GM23338 (cell line): ENCODE results near the gene ST6GALNAC4. TPM values are rescaled to one million over a fixed set of nuclear protein-coding genes. Genes with fewer than 3 reads are reported as not detected.
A peak's percentile ranks its signal among the peaks of the same experiment; 100 is the strongest.

Experiments
- ATAC-seq: fragments of 200-7000 bp; cut with Tn5 transposase; 3 replicates; pipeline ENCODE4 v1.9.1; 2020
- DNase-seq: peaks from one replicate; pipeline ENCODE4 v3.0.0-alpha.2; 2015; ENCODE audit warnings: low spot score
- H2AFZ ChIP-seq: fragments of 200-600 bp; sonication (generic); 2 replicates; pipeline ENCODE4 v1.8.0; 2016; ENCODE audit warnings: antibody characterized with exemption, mild to moderate bottlenecking, moderate library complexity
- H3F3A ChIP-seq: fragments of 200-600 bp; sonication (generic); replicated peaks from 2 replicates; pipeline ENCODE4 v1.8.0; 2017; ENCODE audit warnings: antibody characterized with exemption, mixed run types, low read depth
- H3K27ac ChIP-seq: fragments of 200-600 bp; sonication (generic); 2 replicates; pipeline ENCODE4 v1.6.1; 2016; ENCODE audit warnings: low read depth
- H3K27me3 ChIP-seq: fragments of 200-600 bp; sonication (generic); 2 replicates; pipeline ENCODE4 v1.8.0; 2016; ENCODE audit warnings: mild to moderate bottlenecking, mixed run types, moderate library complexity; ENCODE audit not compliant: insufficient read depth
- H3K36me3 ChIP-seq: fragments of 200-600 bp; sonication (generic); 2 replicates; pipeline ENCODE4 v1.8.0; 2016; ENCODE audit warnings: mild to moderate bottlenecking; ENCODE audit not compliant: insufficient read depth
- H3K4me1 ChIP-seq: fragments of 200-600 bp; sonication (generic); 2 replicates; pipeline ENCODE4 v1.8.0; 2016; ENCODE audit warnings: mild to moderate bottlenecking, moderate library complexity; ENCODE audit not compliant: insufficient read depth
- H3K4me2 ChIP-seq: fragments of 200-600 bp; sonication (generic); 2 replicates; pipeline ENCODE4 v1.7.1; 2017; ENCODE audit warnings: mixed run types
- H3K4me3 ChIP-seq: fragments of 200-600 bp; sonication (generic); 2 replicates; pipeline ENCODE4 v1.6.1; 2016; ENCODE audit warnings: mixed run types
- H3K79me2 ChIP-seq: fragments of 200-600 bp; sonication (generic); replicated peaks from 2 replicates; pipeline ENCODE4 v1.8.0; 2017; ENCODE audit warnings: mild to moderate bottlenecking; ENCODE audit not compliant: insufficient read depth
- H3K9me2 ChIP-seq: fragments of 200-600 bp; sonication (generic); 2 replicates; pipeline ENCODE4 v1.8.0; 2017; ENCODE audit not compliant: insufficient read depth
- H4K20me1 ChIP-seq: fragments of 200-600 bp; sonication (generic); replicated peaks from 2 replicates; pipeline ENCODE4 v1.8.0; 2017; ENCODE audit warnings: mild to moderate bottlenecking; ENCODE audit not compliant: insufficient read depth
- H3K27ac Mint-ChIP-seq: 2 replicates; pipeline ENCODE4 v1.8.0; 2020; ENCODE audit warnings: inconsistent platforms, mild to moderate bottlenecking, moderate library complexity, mixed read lengths
- H3K27me3 Mint-ChIP-seq: 3 replicates; pipeline ENCODE4 v1.8.0; 2022; ENCODE audit warnings: low read depth, mild to moderate bottlenecking, moderate library complexity, mixed read lengths, inconsistent platforms; ENCODE audit not compliant: insufficient read depth, poor library complexity
- H3K36me3 Mint-ChIP-seq: 3 replicates; pipeline ENCODE4 v1.8.0; 2021; ENCODE audit warnings: low read depth, mild to moderate bottlenecking, inconsistent platforms, moderate library complexity, mixed read lengths
- H3K4me1 Mint-ChIP-seq: 3 replicates; pipeline ENCODE4 v1.8.0; 2020; ENCODE audit warnings: mild to moderate bottlenecking, inconsistent platforms, mixed read lengths
- H3K4me3 Mint-ChIP-seq: 3 replicates; pipeline ENCODE4 v1.8.0; 2021; ENCODE audit warnings: moderate library complexity, mild to moderate bottlenecking, inconsistent platforms, mixed read lengths
- H3K9me3 Mint-ChIP-seq: 3 replicates; pipeline ENCODE4 v1.8.0; 2020; ENCODE audit warnings: moderate library complexity, mild to moderate bottlenecking, inconsistent platforms, mixed read lengths
- CREB1 ChIP-seq: fragments of 250-450 bp; sonication (Bioruptor Pico); IDR thresholded peaks from 2 replicates; pipeline ENCODE4 v1.5.0; 2020; ENCODE audit warnings: low read depth, mild to moderate bottlenecking, moderate library complexity
- EZH2phosphoT487 ChIP-seq: fragments of 200-600 bp; sonication (generic); IDR thresholded peaks from one replicate; pipeline ENCODE4 v1.8.1; 2018; ENCODE audit warnings: antibody characterized with exemption; ENCODE audit not compliant: unreplicated experiment
- NANOG ChIP-seq: IDR thresholded peaks from 2 replicates; pipeline ENCODE4 v1.6.1; 2016; ENCODE audit warnings: antibody characterized with exemption, borderline replicate concordance
- POLR2AphosphoS5 ChIP-seq: IDR thresholded peaks from 2 replicates; pipeline ENCODE4 v1.6.1; 2016; ENCODE audit warnings: antibody characterized with exemption, low read depth
- ZNF331 ChIP-seq: fragments of 250-450 bp; sonication (Bioruptor Pico); IDR thresholded peaks from 2 replicates; pipeline ENCODE4 v1.5.0; 2020; ENCODE audit warnings: low read depth, mild to moderate bottlenecking, moderate library complexity
- polyA plus RNA-seq: library from polyadenylated mRNA; unstranded; fragments of >200 nt; fragmentation: Nextera tagmentation; extraction: Ambion mirVana; gene quantifications from 2 replicates; pipeline ENCODE4 v1.2.1, GENCODE V29; 2016
- total RNA-seq: library from RNA; depleted of rRNA; stranded (reverse); fragments of >200 nt; shearing (Covaris generic); gene quantifications from 2 replicates; pipeline ENCODE4 v1.2.3, GENCODE V29; 2014
- TF ChIP-seq, protein P1 (sequence below): IDR thresholded peaks from 2 replicates; pipeline ENCODE4 v1.6.1; 2016; ENCODE audit warnings: antibody characterized with exemption
- TF ChIP-seq, protein P2 (sequence below): IDR thresholded peaks from one replicate; pipeline ENCODE4 v1.6.1; 2018; ENCODE audit warnings: antibody characterized with exemption; ENCODE audit not compliant: unreplicated experiment
- TF ChIP-seq, protein P3 (sequence below): fragments of 250-450 bp; sonication (Bioruptor Pico); IDR thresholded peaks from 2 replicates; pipeline ENCODE4 v1.5.0; 2020; ENCODE audit warnings: mild to moderate bottlenecking, moderate library complexity

ST6GALNAC4 gene
- total and polyA plus RNA-seq, 2 experiments from 2014 or later: 8.1 to 35.3 TPM

DNA sequence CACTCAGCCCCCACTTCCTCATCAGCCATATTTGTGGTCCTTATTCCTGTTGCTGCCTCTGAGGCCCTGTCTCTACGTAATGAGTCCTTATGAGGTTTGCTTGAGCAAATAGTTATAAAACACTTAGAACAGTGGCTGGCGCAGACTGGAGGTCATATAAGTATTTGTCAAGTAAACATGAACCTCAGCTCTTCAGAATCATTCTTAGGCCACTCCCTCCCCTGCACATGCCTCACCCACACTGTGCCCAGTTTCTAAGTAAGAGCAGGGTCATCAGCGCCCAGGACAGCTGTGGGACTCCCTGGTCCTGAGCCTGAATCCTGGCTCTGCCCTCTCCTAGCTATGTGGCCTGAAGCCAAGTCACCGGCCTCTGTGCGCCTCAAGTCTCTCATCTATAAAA lies 4.0 kb downstream of the ST6GALNAC4 start:
- Histone ChIP-seq H3K27me3 (0 out of 2 replicates have a peak, but pooled peaks cover 7% of the 10 kb centered on the region), H3K4me2 (no peak overlapping the region), H3K27ac (no peak overlapping the region), H3K36me3 (no peaks in the 10 kb centered on the region), H3K9me2 (no peaks in the 10 kb centered on the region), H3F3A (peaks cover 12% of the 10 kb centered on the region; the same call in 1 of the 2 replicates), H3K4me1 (peaks cover 8% of the 10 kb centered on the region; the same call in 1 of the 2 replicates), H3K79me2 (no peaks in the 10 kb centered on the region), H3K4me3 (no peak overlapping the region), H2AFZ (no peak overlapping the region), H4K20me1 (peaks cover 5% of the 10 kb centered on the region)
- TF ChIP-seq ZNF331 (CRISPR knock-in tag) (no peak), EZH2phosphoT487 (no peak), NANOG (no peak), CREB1 (CRISPR knock-in tag) (no peak), POLR2AphosphoS5 (no peak)
- TF ChIP-seq, protein P1, sequence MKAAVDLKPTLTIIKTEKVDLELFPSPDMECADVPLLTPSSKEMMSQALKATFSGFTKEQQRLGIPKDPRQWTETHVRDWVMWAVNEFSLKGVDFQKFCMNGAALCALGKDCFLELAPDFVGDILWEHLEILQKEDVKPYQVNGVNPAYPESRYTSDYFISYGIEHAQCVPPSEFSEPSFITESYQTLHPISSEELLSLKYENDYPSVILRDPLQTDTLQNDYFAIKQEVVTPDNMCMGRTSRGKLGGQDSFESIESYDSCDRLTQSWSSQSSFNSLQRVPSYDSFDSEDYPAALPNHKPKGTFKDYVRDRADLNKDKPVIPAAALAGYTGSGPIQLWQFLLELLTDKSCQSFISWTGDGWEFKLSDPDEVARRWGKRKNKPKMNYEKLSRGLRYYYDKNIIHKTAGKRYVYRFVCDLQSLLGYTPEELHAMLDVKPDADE: no peak
- TF ChIP-seq, protein P2, sequence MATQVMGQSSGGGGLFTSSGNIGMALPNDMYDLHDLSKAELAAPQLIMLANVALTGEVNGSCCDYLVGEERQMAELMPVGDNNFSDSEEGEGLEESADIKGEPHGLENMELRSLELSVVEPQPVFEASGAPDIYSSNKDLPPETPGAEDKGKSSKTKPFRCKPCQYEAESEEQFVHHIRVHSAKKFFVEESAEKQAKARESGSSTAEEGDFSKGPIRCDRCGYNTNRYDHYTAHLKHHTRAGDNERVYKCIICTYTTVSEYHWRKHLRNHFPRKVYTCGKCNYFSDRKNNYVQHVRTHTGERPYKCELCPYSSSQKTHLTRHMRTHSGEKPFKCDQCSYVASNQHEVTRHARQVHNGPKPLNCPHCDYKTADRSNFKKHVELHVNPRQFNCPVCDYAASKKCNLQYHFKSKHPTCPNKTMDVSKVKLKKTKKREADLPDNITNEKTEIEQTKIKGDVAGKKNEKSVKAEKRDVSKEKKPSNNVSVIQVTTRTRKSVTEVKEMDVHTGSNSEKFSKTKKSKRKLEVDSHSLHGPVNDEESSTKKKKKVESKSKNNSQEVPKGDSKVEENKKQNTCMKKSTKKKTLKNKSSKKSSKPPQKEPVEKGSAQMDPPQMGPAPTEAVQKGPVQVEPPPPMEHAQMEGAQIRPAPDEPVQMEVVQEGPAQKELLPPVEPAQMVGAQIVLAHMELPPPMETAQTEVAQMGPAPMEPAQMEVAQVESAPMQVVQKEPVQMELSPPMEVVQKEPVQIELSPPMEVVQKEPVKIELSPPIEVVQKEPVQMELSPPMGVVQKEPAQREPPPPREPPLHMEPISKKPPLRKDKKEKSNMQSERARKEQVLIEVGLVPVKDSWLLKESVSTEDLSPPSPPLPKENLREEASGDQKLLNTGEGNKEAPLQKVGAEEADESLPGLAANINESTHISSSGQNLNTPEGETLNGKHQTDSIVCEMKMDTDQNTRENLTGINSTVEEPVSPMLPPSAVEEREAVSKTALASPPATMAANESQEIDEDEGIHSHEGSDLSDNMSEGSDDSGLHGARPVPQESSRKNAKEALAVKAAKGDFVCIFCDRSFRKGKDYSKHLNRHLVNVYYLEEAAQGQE: no peak
- TF ChIP-seq, protein P3, sequence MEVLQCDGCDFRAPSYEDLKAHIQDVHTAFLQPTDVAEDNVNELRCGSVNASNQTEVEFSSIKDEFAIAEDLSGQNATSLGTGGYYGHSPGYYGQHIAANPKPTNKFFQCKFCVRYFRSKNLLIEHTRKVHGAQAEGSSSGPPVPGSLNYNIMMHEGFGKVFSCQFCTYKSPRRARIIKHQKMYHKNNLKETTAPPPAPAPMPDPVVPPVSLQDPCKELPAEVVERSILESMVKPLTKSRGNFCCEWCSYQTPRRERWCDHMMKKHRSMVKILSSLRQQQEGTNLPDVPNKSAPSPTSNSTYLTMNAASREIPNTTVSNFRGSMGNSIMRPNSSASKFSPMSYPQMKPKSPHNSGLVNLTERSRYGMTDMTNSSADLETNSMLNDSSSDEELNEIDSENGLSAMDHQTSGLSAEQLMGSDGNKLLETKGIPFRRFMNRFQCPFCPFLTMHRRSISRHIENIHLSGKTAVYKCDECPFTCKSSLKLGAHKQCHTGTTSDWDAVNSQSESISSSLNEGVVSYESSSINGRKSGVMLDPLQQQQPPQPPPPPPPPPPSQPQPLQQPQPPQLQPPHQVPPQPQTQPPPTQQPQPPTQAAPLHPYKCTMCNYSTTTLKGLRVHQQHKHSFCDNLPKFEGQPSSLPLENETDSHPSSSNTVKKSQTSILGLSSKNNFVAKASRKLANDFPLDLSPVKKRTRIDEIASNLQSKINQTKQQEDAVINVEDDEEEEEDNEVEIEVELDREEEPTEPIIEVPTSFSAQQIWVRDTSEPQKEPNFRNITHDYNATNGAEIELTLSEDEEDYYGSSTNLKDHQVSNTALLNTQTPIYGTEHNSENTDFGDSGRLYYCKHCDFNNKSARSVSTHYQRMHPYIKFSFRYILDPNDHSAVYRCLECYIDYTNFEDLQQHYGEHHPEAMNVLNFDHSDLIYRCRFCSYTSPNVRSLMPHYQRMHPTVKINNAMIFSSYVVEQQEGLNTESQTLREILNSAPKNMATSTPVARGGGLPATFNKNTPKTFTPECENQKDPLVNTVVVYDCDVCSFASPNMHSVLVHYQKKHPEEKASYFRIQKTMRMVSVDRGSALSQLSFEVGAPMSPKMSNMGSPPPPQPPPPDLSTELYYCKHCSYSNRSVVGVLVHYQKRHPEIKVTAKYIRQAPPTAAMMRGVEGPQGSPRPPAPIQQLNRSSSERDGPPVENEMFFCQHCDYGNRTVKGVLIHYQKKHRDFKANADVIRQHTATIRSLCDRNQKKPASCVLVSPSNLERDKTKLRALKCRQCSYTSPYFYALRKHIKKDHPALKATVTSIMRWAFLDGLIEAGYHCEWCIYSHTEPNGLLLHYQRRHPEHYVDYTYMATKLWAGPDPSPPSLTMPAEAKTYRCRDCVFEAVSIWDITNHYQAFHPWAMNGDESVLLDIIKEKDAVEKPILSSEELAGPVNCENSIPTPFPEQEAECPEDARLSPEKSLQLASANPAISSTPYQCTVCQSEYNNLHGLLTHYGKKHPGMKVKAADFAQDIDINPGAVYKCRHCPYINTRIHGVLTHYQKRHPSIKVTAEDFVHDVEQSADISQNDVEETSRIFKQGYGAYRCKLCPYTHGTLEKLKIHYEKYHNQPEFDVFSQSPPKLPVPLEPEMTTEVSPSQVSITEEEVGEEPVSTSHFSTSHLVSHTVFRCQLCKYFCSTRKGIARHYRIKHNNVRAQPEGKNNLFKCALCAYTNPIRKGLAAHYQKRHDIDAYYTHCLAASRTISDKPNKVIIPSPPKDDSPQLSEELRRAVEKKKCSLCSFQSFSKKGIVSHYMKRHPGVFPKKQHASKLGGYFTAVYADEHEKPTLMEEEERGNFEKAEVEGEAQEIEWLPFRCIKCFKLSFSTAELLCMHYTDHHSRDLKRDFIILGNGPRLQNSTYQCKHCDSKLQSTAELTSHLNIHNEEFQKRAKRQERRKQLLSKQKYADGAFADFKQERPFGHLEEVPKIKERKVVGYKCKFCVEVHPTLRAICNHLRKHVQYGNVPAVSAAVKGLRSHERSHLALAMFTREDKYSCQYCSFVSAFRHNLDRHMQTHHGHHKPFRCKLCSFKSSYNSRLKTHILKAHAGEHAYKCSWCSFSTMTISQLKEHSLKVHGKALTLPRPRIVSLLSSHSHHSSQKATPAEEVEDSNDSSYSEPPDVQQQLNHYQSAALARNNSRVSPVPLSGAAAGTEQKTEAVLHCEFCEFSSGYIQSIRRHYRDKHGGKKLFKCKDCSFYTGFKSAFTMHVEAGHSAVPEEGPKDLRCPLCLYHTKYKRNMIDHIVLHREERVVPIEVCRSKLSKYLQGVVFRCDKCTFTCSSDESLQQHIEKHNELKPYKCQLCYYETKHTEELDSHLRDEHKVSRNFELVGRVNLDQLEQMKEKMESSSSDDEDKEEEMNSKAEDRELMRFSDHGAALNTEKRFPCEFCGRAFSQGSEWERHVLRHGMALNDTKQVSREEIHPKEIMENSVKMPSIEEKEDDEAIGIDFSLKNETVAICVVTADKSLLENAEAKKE (CRISPR knock-in tag): no peak
- Mint-ChIP-seq H3K4me1 (peaks cover 9% of the 10 kb centered on the region; the same call in 2 of the 3 replicates), H3K27ac (0 out of 2 replicates have a peak overlapping the region, but pooled peaks have one; percentile 78), H3K4me3 (no peak overlapping the region), H3K9me3 (no peaks in the 10 kb centered on the region; the same call in 2 of the 3 replicates), H3K27me3 (peaks cover 7% of the 10 kb centered on the region), H3K36me3 (peaks cover 19% of the 10 kb centered on the region; the same call in 2 of the 3 replicates)
- ATAC-seq (no peak), DNase-seq (no peak)
